ENCODE measurements around the gene ACSF2.

DNA sequence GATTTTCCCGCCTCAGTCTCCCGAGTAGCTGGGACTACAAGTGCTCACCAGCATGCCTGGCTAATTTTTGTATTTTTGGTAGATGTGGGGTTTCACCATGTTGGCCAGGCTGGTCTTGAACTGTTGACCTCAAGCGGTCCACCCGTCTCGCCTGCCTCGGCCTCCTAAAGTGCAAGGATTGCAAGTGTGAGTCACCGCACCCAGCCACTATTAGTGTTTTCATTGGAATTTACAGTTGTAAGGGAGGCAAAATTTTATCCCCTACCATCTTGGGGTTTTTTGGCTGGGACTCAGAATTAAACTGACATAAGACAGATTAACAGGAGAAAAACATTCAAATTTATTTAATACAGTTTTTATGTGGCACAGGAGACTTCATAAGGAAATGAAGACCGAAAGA is 69.9 kb downstream of the ACSF2 start:
- TF ChIP-seq, protein P1, sequence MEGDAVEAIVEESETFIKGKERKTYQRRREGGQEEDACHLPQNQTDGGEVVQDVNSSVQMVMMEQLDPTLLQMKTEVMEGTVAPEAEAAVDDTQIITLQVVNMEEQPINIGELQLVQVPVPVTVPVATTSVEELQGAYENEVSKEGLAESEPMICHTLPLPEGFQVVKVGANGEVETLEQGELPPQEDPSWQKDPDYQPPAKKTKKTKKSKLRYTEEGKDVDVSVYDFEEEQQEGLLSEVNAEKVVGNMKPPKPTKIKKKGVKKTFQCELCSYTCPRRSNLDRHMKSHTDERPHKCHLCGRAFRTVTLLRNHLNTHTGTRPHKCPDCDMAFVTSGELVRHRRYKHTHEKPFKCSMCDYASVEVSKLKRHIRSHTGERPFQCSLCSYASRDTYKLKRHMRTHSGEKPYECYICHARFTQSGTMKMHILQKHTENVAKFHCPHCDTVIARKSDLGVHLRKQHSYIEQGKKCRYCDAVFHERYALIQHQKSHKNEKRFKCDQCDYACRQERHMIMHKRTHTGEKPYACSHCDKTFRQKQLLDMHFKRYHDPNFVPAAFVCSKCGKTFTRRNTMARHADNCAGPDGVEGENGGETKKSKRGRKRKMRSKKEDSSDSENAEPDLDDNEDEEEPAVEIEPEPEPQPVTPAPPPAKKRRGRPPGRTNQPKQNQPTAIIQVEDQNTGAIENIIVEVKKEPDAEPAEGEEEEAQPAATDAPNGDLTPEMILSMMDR (IDR thresholded peaks at IDR 0.05; ENCODE audit: insufficient read depth, low read length, poor library complexity, severe bottlenecking), result no peak
- no peak for TF ChIP-seq EZH2phosphoT487 (conservative IDR thresholded peaks at IDR 0.05; ENCODE audit: low read length)

Data from SU-DHL-6 (cell line).